Occipital lobe (tissue), 2 donors: Measurements from ENCODE around the gene PPP1R9B. TPM values are rescaled to one million over a fixed set of nuclear protein-coding genes. Genes with fewer than 3 reads are reported as not detected.

ENCODE experiments used
- DNase-seq: peaks from one replicate; lab custom pipeline; 2025; lab: John Stamatoyannopoulos, UW
- total RNA-seq: library from RNA; depleted of rRNA; stranded (reverse); fragments of >200 nt; gene quantifications from one replicate; pipeline ENCODE4 v1.2.3, GENCODE V29; 2014

Gene PPP1R9B
- total RNA-seq, 1 donor from 2014 or later: 69.9 TPM

- no peak for DNase-seq
These were observed 23.0 kb upstream of the PPP1R9B start for GRCh38 chr17:50173335-50173941.

GRCh38 chr17:50172936-50173334 is 22.5 kb upstream of the PPP1R9B start:
- DNase-seq: no peak

GRCh38 chr17:50172130-50172529 is 21.7 kb upstream of the PPP1R9B start:
- DNase-seq: no peak

- no peak for DNase-seq
These were observed 21.0 kb upstream of the PPP1R9B start for GRCh38 chr17:50171371-50172071.

DNA sequence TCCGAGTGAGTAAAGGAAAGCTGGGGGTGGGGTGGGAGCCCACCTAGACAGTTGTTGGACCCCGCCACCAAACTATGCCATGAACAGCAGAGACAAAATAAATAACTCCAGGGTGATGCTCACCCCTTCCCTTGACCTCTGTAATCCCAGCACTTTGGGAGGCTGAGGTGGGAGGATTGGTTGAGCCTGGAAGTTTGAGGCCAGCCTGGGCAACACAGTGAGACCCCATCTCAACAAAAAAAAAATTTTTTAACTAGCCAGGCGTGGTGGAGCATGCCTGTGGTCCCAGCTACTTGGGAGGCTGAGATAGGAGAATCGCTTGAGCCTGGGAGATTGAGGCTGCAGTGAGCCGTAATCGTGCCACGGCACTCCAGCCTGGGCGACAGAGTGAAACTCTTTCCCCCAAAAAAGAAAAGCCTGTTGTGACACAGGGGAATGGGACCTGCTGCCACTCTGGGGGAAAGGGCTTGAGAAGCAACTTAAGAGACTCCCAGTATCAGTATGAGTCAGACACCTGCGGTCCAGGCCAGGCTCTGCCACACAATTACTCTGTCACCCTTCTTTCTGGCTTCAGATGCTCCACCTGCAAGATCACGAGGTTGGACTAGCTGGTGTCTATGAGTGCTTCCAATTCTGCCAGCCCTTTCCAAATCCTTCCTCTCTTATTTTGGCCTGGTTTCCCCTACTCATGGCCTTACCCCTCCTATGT is 20.3 kb upstream of the PPP1R9B start:
- DNase-seq: no peak

GRCh38 chr17:50169881-50170459 is 19.5 kb upstream of the PPP1R9B start:
- DNase-seq: no peak

DNA sequence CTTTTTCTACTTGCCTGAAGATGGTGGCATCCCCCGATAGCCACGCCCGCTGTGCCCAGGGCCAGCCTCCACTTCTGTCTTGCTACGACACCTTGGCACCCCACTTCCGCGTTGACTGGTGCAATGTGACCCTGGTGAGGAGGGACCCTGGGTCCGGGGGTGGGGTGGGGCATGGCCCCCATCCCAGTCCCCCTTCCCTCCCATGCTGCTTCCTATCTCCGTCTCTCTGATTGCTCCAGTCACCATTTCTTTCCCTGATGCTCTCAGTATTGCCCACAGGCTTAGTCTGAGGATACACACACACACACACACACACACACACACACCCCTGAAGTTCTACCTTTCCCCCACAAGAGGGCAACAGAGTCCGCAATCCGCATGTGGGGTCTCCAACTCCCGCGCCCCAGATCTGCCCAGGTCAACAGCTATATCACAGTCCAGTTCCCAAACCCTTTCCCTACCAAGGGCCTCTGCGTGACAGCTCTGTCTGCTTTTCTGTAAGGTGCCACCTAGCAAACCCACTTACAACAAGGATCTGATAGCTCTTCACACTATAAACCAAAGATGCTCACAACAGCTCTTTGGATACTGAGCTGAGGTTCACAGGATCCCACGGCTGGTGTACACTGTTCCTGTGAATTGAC is 18.8 kb upstream of the PPP1R9B start:
- DNase-seq: peak; percentile 22

- DNase-seq: no peak
These were observed 17.8 kb upstream of the PPP1R9B start for GRCh38 chr17:50168319-50168718.

GRCh38 chr17:50167371-50167770 is 16.9 kb upstream of the PPP1R9B start:
- DNase-seq: no peak

- no peak for DNase-seq
These were observed 16.2 kb upstream of the PPP1R9B start for GRCh38 chr17:50166518-50167181.

DNA sequence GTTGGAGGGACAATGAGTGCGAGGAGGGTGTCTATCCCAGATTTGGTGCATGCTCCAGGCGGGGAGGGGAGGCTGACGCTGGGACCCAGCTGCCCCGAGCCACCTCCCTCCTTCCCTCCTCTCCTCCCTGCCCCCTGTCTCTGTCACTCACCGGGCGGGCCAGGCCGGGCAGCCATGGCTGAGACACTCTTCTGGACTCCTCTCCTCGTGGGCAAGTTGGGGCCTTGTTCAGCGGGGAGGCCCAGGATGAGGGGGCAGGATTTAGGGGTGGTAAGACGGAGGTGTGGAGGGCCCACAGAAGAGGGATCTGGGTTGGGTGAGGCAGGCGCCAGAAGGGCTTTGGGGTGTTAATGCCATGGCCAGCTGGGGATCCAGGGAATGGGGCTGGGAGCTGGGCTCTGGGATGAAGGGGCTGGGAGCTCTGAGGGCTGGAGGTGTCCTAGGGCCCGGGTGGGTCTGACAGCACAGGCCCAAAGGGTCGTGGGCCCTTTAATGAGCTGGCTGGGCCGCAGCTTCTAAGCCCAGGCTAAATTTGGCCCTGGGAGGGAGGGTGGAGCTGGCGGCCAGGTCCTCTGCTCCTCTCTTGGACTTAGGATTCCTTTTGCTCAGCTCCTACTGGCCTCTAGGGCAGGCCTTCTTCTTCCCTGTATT is 15.5 kb upstream of the PPP1R9B start, which contains the start of gene SGCA:
Gene SGCA, plus strand, starts transcription at position 139 of the 651 bp plus-strand sequence. Its CDS starts 36 bp downstream, at position 175.
- no peak for DNase-seq

DNA sequence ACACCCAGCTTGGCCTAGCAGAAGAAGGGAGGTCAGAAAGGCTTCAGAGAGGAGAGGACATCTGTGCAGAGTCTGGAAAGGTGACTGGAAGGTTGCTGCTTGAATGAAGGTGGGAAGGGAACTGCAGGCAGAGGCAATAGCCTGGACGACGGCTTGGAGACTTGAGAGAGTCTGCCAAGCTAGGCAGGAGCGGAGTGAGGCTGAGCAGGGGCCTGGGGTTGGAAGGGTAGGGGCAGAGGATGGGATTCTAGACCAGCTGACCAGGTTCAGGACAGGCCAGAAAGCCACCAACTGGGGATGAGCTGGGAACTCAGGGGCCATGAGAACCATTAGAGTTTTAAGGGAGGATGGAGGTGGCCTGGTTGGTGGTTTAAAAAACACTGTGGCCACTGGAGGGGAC is 15.0 kb upstream of the PPP1R9B start:
- DNase-seq: no peak

- no peak for DNase-seq
These were observed 14.6 kb upstream of the PPP1R9B start for GRCh38 chr17:50165066-50165465.

DNA sequence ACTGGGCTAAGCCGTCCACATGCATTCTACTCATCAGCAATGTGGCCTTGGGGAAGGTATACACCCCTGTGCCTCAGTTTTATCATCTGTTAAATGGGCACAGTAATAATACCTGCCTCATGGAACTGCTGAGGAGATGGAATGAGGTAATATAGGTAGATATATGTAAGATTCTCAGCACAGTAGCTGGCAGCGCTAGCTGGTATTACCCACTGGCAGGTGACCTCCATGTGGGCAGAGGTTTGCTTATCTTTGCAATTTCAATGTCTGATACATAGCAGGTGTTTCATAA is 14.2 kb upstream of the PPP1R9B start:
- DNase-seq: no peak

GRCh38 chr17:50163843-50164696 is 13.6 kb upstream of the PPP1R9B start:
- no peak for DNase-seq

DNA sequence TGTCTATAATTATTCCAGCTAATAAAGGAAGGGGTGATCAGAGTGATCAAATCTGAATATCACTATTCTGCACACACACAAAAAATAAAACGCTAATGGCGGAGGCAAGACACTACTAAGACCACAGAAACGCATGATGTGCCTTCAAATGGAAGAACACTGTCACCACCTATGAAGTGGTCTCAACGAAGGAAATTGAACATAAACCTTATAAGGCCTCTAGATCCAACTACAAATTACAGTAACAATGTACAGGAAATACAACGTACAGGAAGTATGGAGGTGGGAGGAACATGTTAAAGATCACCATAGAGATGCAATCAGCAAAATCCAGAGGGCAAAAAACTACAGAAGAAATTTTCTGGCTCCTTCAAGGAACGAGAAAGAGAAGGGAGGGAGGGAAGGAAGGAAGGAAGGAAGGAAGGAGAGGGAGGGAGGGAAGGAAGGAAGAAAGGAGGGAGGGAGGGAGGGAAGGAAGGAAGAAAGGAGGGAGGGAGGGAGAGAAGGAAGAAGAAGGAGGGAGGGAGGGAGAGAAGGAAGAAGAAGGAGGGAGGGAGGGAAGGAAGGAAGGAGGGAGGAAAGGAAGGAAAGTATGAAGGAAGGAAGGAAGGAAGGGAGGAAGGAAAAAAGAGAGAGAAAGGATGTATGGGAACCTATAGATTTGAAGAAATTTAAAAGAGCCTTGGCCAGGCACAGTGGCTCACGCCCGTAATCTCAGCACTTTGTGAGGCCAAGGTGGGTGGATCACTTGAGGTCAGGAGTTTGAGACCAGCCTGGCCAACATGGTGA is 12.2 kb upstream of the PPP1R9B start:
- DNase-seq: no peak

DNA sequence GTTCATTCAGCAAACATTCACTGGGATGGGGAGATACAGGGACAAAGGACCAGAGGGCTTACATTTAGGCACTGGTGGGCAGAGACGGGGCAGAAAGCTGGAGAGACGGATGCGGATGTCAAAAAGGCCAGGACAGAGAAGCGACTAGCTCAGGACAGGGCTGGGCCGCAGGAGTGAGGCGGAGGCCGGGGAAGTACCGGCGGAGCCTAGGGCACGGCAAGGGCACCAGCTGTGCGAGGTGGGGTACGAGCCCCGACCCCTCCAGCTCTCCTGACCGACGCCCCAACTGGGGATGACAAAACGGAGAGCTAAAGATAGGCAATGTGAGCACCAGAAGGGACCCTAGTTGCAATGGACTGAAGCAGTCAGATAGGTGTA is 11.4 kb upstream of the PPP1R9B start:
- no peak for DNase-seq

- DNase-seq: peak; percentile 89
These were observed 10.8 kb upstream of the PPP1R9B start for GRCh38 chr17:50161023-50161910.
